Adrenal gland (tissue), 12 donors: ENCODE measurements around the gene SORBS1. TPM values are rescaled to one million over a fixed set of nuclear protein-coding genes. Genes with fewer than 3 reads are reported as not detected.

Source experiments
- DNase-seq, 7 donors: peaks; one replicate each; pipeline ENCODE4 v3.0.0-alpha.2; 2019 to 2020
- H3K27ac ChIP-seq, 5 donors: fragments of 200-600 bp; sonication (generic) in 4 of 5; 1 replicate in 3 of 5; 2 replicates in 2 of 5; pipeline versions ENCODE4 v1.5.1 to v1.8.0; 2016 to 2020; ENCODE audit warnings: mild to moderate bottlenecking in 1 of 5
- H3K27me3 ChIP-seq: fragments of 200-600 bp; 2 replicates; pipeline ENCODE4 v1.8.0; 2021
- H3K36me3 ChIP-seq, 2 donors: fragments of 200-600 bp; replicated peaks in 1 of 2; 1 replicate in 1 of 2; 2 replicates in 1 of 2; pipeline versions ENCODE4 v1.5.1 to v1.8.0; 2018 to 2022
- H3K4me1 ChIP-seq, 2 donors: fragments of 200-600 bp; replicated peaks in 1 of 2; 1 replicate in 1 of 2; 2 replicates in 1 of 2; pipeline versions ENCODE4 v1.5.1 to v1.8.0; 2018 to 2021
- H3K4me3 ChIP-seq, 4 donors: fragments of 200-600 bp; sonication (generic) in 3 of 4; one replicate each; pipeline ENCODE4 v1.5.1; 2016 to 2018
- H3K9me3 ChIP-seq, 3 donors: fragments of 200-600 bp; sonication (generic) in 1 of 3; replicated peaks in 1 of 3; 1 replicate in 2 of 3; 2 replicates in 1 of 3; pipeline versions ENCODE4 v1.5.1 to v1.8.0; 2016 to 2021
- POLR2A ChIP-seq, 2 donors: fragments of 450-650 bp; IDR thresholded peaks; one replicate each; pipeline ENCODE4 v1.6.1; 2017; ENCODE audit warnings: antibody characterized with exemption in 2 of 2, mild to moderate bottlenecking in 2 of 2, moderate library complexity in 1 of 2
- WGBS, 4 donors: extraction: QIAGEN DNeasy Blood & Tissue Kit in 2 of 4; methylation state at CpG; one replicate each; pipeline versions ENCODE4 v1.1.5 to v1.1.7; 2013 to 2017; 5-methylcytosine and 5-hydroxymethylcytosine counted together
- intact Hi-C, 2 donors: fragments of 100-400 bp; cut with DNase I; formaldehyde crosslinking; loops; one replicate each; pipeline versions ENCODE4 v1.14.1 to v1.15.0; 2022 to 2023
- polyA plus RNA-seq, 3 donors: library from polyadenylated mRNA; stranded (reverse); fragments of 200-250 nt in 2 of 3; fragments of 350-450 nt in 1 of 3; fragmentation: Illumina TruSeq in 1 of 3; extraction: RNeasy Lipid Tissue Mini Kit (QIAGEN cat#74804) in 1 of 3; gene quantifications; one replicate each; pipeline ENCODE4 v1.2.3, GENCODE V29; 2013 to 2014
- total RNA-seq, 9 donors: library from RNA; depleted of rRNA in 4 of 9; stranded (reverse); fragments of >200 nt in 4 of 9; fragments of 120-200 nt in 1 of 9; fragmentation: NEBNext Ultra II Directional in 1 of 9; extraction: Animal tissue kit (Norgen Biotek cat#: 25700) in 1 of 9; gene quantifications; one replicate each; pipeline versions ENCODE4 v1.1.0 to v1.2.4, GENCODE V29; 2013 to 2023
- TF ChIP-seq, protein P1 (sequence below), 6 experiments: fragments of 450-650 bp in 4 of 6; fragments of 200-600 bp in 2 of 6; sonication (generic) in 1 of 6; IDR thresholded peaks; 1 replicate in 5 of 6; 2 replicates in 1 of 6; pipeline versions ENCODE4 v1.5.1 to v1.8.0; 2016 to 2021; ENCODE audit warnings: antibody characterized with exemption in 6 of 6, mild to moderate bottlenecking in 2 of 6, moderate library complexity in 1 of 6
- donor health status: healthy with polysubstance abuse.
- donor health status: Bipolar disorder and iron deficiency.
- donor health status: DM: yes; HTN: yes; CAD: no.
- donor health status: DM: no; HTN: no; CAD: no.
- donor health status: DM: no; HTN: no; CAD: no.
- donor health status: DM: yes; HTN: yes; CAD: no.

Gene SORBS1
- total and polyA plus RNA-seq, 12 donors, result 9.5 to 43.4 (median 19.0) TPM

DNA sequence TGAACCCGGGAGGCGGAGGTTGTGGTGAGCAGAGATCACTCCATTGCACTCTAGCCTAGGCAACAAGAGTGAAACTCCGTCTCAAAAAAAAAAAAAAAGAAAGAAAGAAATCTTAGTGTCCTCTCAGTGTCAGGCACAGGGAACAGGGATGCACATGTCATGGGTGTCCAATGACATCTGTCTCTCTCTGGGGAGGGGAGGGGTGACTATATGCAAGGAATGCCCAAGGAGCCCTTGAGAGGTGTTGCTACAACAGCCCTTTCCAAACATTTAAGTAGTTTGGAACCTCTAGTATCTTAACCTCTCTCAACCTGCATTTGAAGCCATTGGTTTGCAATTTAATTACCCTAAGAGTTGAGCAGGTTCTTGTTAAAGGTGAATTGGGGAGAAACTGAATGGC, 299.2 kb downstream of the SORBS1 start:
- TF ChIP-seq, protein P1, sequence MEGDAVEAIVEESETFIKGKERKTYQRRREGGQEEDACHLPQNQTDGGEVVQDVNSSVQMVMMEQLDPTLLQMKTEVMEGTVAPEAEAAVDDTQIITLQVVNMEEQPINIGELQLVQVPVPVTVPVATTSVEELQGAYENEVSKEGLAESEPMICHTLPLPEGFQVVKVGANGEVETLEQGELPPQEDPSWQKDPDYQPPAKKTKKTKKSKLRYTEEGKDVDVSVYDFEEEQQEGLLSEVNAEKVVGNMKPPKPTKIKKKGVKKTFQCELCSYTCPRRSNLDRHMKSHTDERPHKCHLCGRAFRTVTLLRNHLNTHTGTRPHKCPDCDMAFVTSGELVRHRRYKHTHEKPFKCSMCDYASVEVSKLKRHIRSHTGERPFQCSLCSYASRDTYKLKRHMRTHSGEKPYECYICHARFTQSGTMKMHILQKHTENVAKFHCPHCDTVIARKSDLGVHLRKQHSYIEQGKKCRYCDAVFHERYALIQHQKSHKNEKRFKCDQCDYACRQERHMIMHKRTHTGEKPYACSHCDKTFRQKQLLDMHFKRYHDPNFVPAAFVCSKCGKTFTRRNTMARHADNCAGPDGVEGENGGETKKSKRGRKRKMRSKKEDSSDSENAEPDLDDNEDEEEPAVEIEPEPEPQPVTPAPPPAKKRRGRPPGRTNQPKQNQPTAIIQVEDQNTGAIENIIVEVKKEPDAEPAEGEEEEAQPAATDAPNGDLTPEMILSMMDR (IDR thresholded peaks at IDR 0.05), result no peak
- TF ChIP-seq POLR2A (IDR thresholded peaks at IDR 0.05), result no peak
- Histone ChIP-seq H3K27me3 (no peaks in the 10 kb centered on the region), H3K27ac (no peak overlapping the region), H3K4me3 (no peak overlapping the region), H3K4me1 (peaks cover 0 to 15% of the 10 kb centered on the region in 2 donors), H3K9me3 (no peaks in the 10 kb centered on the region), H3K36me3 (peaks cover 0 to 6% of the 10 kb centered on the region in 2 donors)
- WGBS, 4 donors, result 82 to 98% (median 87%) methylated on average over 3 of the region's 3 CpGs
- intact Hi-C loops, result no loop called here
- no peak for DNase-seq

Other genes with a start within 250 kb of the SORBS1 start
- 10 to 100 TPM; 30.7 to 52.7 (median 41.4) TPM for gene ALDH18A1, start 95.3 kb upstream of the SORBS1 start, total RNA-seq
- 10 to 100 TPM; 16.4 to 46.6 (median 18.6) TPM for gene ALDH18A1, start 95.3 kb upstream of the SORBS1 start, polyA plus RNA-seq
- gene TCTN3, start 132.6 kb upstream of the SORBS1 start, total RNA-seq, result 10 to 100 TPM; 18.4 to 52.2 (median 43.7) TPM
- gene TCTN3, start 132.6 kb upstream of the SORBS1 start, polyA plus RNA-seq, result 10 to 100 TPM; 14.2 to 72.3 (median 18.0) TPM
- 10 to 100 TPM; 13.7 to 35.2 (median 22.0) TPM for gene ENTPD1, start 194.8 kb upstream of the SORBS1 start, total RNA-seq
- 10 to 100 TPM in 1 of 3 donors, 1 to 10 TPM in 2; 4.5 to 12.6 (median 8.0) TPM for gene ENTPD1, start 194.8 kb upstream of the SORBS1 start, polyA plus RNA-seq